Lower lobe of right lung (tissue), 2 donors: ENCODE measurements around the gene NUFIP1. TPM values are rescaled to one million over a fixed set of nuclear protein-coding genes. Genes with fewer than 3 reads are reported as not detected.

Experiments used
- ATAC-seq, 2 donors: fragments of 200-7000 bp; cut with Tn5 transposase; one replicate each; pipeline ENCODE4 v1.9.1; 2020 to 2022; ENCODE audit warnings: mild to moderate bottlenecking in 2 of 2, moderate library complexity in 2 of 2
- DNase-seq: peaks from one replicate; pipeline ENCODE4 v3.0.0-alpha.2; 2020
- H3K27ac ChIP-seq: fragments of 200-600 bp; one replicate; pipeline ENCODE4 v1.8.0; 2022
- H3K27me3 ChIP-seq: fragments of 200-600 bp; one replicate; pipeline ENCODE4 v1.8.0; 2022; ENCODE audit warnings: low read depth
- H3K36me3 ChIP-seq: fragments of 200-600 bp; one replicate; pipeline ENCODE4 v1.8.0; 2022; ENCODE audit warnings: mild to moderate bottlenecking
- H3K4me1 ChIP-seq: fragments of 200-600 bp; one replicate; pipeline ENCODE4 v1.8.0; 2022
- H3K4me3 ChIP-seq: fragments of 200-600 bp; one replicate; pipeline ENCODE4 v1.8.0; 2022; ENCODE audit warnings: mild to moderate bottlenecking
- H3K9me3 ChIP-seq: fragments of 200-600 bp; one replicate; pipeline ENCODE4 v1.8.0; 2022
- intact Hi-C: fragments of 100-400 bp; cut with DNase I; formaldehyde crosslinking; loops from one replicate; pipeline ENCODE4 v1.11.0; 2022
- total RNA-seq: library from RNA; stranded (reverse); fragmentation: NEBNext Ultra II Directional; extraction: Animal tissue kit (Norgen Biotek cat#: 25700); gene quantifications from one replicate; pipeline ENCODE4 v1.2.1, GENCODE V29; 2021
- TF ChIP-seq, protein P1 (sequence below): fragments of 200-600 bp; IDR thresholded peaks from one replicate; pipeline ENCODE4 v1.8.0; 2022; ENCODE audit warnings: antibody characterized with exemption, mild to moderate bottlenecking
- donor health status: DM: no; HTN: yes; CAD: no; lungs with severe emphysema.

Gene NUFIP1
- total RNA-seq, 1 donor from 2014 or later = 3.8 TPM

DNA sequence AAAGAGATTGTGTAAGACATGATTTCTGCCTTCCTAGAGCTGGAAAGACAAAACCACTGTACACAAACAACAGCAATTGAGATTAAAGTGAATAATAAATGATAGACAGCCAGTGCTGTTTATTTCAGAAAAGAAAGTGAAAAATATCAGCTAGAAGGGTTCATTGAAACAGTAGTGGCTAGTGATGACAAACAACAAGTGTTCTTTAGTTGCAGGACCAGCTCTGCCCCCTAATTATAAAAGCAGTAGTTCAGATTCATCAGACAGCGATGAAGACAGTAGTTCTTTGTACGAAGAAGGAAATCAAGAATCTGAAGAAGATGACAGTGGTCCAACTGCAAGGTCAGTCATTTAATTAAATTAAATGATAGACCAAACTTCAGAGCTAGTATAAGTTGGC lies 14.8 kb upstream of the NUFIP1 start:
- Histone ChIP-seq H3K36me3 (peaks cover 83% of the 10 kb centered on the region), H3K4me3 (no peak overlapping the region), H3K27me3 (no peaks in the 10 kb centered on the region), H3K27ac (no peak overlapping the region), H3K4me1 (no peaks in the 10 kb centered on the region), H3K9me3 (no peaks in the 10 kb centered on the region)
- TF ChIP-seq, protein P1, sequence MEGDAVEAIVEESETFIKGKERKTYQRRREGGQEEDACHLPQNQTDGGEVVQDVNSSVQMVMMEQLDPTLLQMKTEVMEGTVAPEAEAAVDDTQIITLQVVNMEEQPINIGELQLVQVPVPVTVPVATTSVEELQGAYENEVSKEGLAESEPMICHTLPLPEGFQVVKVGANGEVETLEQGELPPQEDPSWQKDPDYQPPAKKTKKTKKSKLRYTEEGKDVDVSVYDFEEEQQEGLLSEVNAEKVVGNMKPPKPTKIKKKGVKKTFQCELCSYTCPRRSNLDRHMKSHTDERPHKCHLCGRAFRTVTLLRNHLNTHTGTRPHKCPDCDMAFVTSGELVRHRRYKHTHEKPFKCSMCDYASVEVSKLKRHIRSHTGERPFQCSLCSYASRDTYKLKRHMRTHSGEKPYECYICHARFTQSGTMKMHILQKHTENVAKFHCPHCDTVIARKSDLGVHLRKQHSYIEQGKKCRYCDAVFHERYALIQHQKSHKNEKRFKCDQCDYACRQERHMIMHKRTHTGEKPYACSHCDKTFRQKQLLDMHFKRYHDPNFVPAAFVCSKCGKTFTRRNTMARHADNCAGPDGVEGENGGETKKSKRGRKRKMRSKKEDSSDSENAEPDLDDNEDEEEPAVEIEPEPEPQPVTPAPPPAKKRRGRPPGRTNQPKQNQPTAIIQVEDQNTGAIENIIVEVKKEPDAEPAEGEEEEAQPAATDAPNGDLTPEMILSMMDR = no peak
- no peak for ATAC-seq
- intact Hi-C loops = no loop called here
- no peak for DNase-seq

DNA sequence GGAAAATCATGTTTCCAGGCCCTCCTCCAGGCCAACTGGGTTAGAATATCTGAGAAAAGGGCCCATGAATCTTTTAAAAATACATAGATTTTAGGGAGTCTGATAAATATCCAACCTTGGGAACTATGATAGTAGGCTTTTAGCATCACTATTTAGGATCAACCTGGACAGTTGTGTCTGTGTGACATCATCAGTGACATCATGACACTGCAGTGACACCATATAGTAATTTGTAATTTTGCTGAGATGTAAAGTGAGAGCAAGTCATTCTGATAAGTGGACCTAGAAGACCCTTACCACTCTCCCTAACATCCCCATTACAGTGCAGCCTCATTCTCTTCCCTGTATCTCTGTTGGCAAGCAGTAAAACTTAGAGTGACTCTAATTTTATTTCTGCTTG lies 14.1 kb upstream of the NUFIP1 start:
- H3K36me3 ChIP-seq = peaks cover 76% of the 10 kb centered on the region
- intact Hi-C loops = no loop called here

DNA sequence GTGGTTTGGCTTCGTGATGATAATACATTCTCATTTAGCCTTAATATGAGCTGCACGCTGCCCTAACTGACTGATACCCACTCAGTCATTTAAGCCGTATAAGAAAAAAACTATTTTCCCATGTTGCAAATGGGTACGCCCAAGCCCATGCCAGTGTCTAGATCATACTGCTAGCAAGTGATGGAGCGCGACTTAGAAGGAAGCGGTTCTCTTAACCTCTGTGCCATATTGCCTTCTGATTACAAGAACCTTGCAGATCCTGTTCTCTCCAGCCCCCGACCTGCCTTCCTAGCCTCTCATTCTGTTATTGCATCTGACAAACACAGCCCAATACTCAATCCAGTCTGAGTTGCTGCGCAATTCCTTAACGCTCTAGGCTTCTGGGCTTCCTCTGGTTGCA lies 670 bp upstream of the NUFIP1 start:
- peak; percentile 24 to 40 for ATAC-seq
- peaks cover 15% of the 10 kb centered on the region for H3K36me3 ChIP-seq
- peaks cover 31% of the 10 kb centered on the region for H3K4me1 ChIP-seq
- H3K27ac ChIP-seq = peak overlapping the region; percentile 88
- peak overlapping the region; percentile 86 for H3K4me3 ChIP-seq
- TF ChIP-seq, protein P1 = no peak
- no peaks in the 10 kb centered on the region for H3K27me3 ChIP-seq
- no peaks in the 10 kb centered on the region for H3K9me3 ChIP-seq
- intact Hi-C loops = no loop called here
- no peak for DNase-seq

More for the DNA sequence above, 14.1 kb upstream of the NUFIP1 start:
- Histone ChIP-seq H3K9me3 (no peaks in the 10 kb centered on the region), H3K4me1 (no peaks in the 10 kb centered on the region), H3K4me3 (no peak overlapping the region), H3K27me3 (no peaks in the 10 kb centered on the region), H3K27ac (no peak overlapping the region)
- no peak for ATAC-seq
- TF ChIP-seq, protein P1 = no peak
- DNase-seq = no peak

DNA sequence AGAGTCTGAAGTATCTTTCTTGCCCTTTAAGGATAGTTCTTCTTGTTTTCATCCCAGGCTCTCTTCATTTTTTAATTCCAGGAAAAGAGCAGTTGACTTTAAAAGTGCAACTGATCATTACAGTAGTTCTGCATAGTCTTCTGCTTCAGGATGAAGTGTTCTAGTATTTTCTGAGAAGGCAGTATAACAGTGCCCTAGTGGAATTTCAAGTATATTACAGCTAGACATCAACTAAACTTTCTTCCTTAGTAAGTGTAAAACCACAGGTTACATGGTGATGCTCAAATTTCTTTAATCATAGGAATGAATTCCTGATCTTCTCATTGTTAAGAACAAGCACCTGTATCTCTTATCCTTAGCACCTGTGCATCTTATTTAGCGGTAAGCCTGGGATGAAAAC lies 10.9 kb downstream of the NUFIP1 start:
- H3K4me3 ChIP-seq = no peak overlapping the region
- ATAC-seq (no peak), DNase-seq (no peak)
- intact Hi-C loops = no loop called here
- H3K9me3 ChIP-seq = no peaks in the 10 kb centered on the region
- H3K27ac ChIP-seq = no peak overlapping the region
- peaks cover 7% of the 10 kb centered on the region for H3K4me1 ChIP-seq
- no peaks in the 10 kb centered on the region for H3K27me3 ChIP-seq
- TF ChIP-seq, protein P1 = no peak
- peaks cover 34% of the 10 kb centered on the region for H3K36me3 ChIP-seq

DNA sequence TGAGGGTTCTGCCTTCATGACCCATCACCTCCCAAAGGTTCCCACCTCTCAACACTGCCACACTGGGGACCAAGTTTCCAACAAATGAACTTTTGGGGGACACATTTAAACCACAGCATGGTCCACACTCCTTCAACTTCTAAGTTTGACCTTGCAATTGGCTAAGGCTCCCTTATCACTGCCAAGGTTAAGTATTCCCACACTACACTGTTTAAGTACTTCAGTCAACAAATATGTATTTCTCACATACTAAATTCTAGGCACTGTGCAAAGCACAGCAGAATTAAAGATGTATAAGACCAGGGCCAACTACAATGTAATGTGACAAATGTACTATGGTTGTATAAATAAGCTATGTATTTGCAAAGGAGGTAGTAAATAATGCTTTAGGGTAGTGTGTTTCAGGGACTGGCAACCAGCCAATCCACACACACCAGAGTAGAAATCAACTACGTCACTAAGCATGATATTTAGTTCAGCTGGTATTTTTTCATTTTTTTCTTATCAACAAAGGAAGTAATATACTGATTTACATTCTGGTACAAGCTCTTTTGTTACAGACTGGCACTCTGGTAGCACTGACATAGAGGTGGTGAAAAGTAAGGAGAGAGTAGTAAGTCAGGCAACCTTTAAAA lies 12.2 kb downstream of the NUFIP1 start:
- DNase-seq (no peak), ATAC-seq (peak; percentile 66 to 75)
- intact Hi-C loops = no loop called here
- no peaks in the 10 kb centered on the region for H3K9me3 ChIP-seq
- TF ChIP-seq, protein P1 = no peak
- H3K36me3 ChIP-seq = peaks cover 34% of the 10 kb centered on the region
- no peak overlapping the region for H3K4me3 ChIP-seq
- no peaks in the 10 kb centered on the region for H3K27me3 ChIP-seq
- H3K4me1 ChIP-seq = peaks cover 7% of the 10 kb centered on the region
- H3K27ac ChIP-seq = no peak overlapping the region
